GM12891 (cell line): ENCODE results near the gene MTA2.
A peak's percentile ranks its signal among the peaks of the same experiment; 100 is the strongest.

Experiments
- DNase-seq: peaks from one replicate; pipeline ENCODE4 v3.0.0; 2011; ENCODE audit warnings: low spot score; ENCODE audit not compliant: insufficient read length
- FAIRE-seq: peaks from 2 replicates; lab custom pipeline; 2011; peaks lifted over from hg19 to GRCh38; lab: Jason Lieb, UNC
- PAX5 ChIP-seq: IDR thresholded peaks from 2 replicates; pipeline ENCODE4 v1.6.1; 2011; ENCODE audit warnings: low read length, moderate library complexity, mild to moderate bottlenecking; ENCODE audit not compliant: insufficient read depth, severe bottlenecking
- POLR2A ChIP-seq: IDR thresholded peaks from 2 replicates; pipeline ENCODE4 v1.6.1; 2011; ENCODE audit warnings: low read depth, low read length, control low read depth
- POLR2AphosphoS5 ChIP-seq: IDR thresholded peaks from 2 replicates; pipeline ENCODE4 v1.6.1; 2011; ENCODE audit warnings: low read depth, low read length, control low read depth
- POU2F2 ChIP-seq: IDR thresholded peaks from 2 replicates; pipeline ENCODE4 v1.6.1; 2011; ENCODE audit warnings: low read depth, mild to moderate bottlenecking, control low read depth, low read length, moderate library complexity
- SPI1 ChIP-seq: IDR thresholded peaks from 2 replicates; pipeline ENCODE4 v1.6.1; 2011; ENCODE audit warnings: low read depth, low read length, control low read depth
- TAF1 ChIP-seq: IDR thresholded peaks from 2 replicates; pipeline ENCODE4 v1.6.1; 2011; ENCODE audit warnings: low read depth, low read length, control low read depth

The MTA2 gene

GRCh38 chr11:62603776-62604299 is 2.2 kb upstream of the MTA2 start:
- DNase-seq (no peak), FAIRE-seq (no peak)
- TF ChIP-seq POLR2AphosphoS5 (no peak), POU2F2 (no peak), SPI1 (no peak), POLR2A (no peak)

- no peak for TF ChIP-seq PAX5
- TF ChIP-seq SPI1 = no peak
- TF ChIP-seq TAF1 = no peak
- TF ChIP-seq POLR2A = no peak
- no peak for TF ChIP-seq POLR2AphosphoS5
- no peak for TF ChIP-seq POU2F2
- no peak for DNase-seq
- FAIRE-seq = no peak
Measured at GRCh38 chr11:62603072-62603408, 1.4 kb upstream of the MTA2 start.

- no peak for DNase-seq
Measured at GRCh38 chr11:62602141-62603071, 741 bp upstream of the MTA2 start.

GRCh38 chr11:62601122-62601371 is 618 bp downstream of the MTA2 start:
- DNase-seq (no peak), FAIRE-seq (peak; percentile 80)
- no peak; the same call in 1 of the 2 replicates for TF ChIP-seq POLR2AphosphoS5
- TF ChIP-seq POLR2A = no peak
- TF ChIP-seq POU2F2 = no peak
- no peak for TF ChIP-seq SPI1
- TF ChIP-seq PAX5 = no peak
- TF ChIP-seq TAF1 = no peak

More at GRCh38 chr11:62602141-62603071, 741 bp upstream of the MTA2 start:
- no peak for FAIRE-seq
- no peak for TF ChIP-seq SPI1
- no peak for TF ChIP-seq POLR2A
- TF ChIP-seq TAF1 = no peak
- no peak for TF ChIP-seq POLR2AphosphoS5
- TF ChIP-seq PAX5 = no peak
- TF ChIP-seq POU2F2 = no peak

- DNase-seq (no peak), FAIRE-seq (no peak)
- TF ChIP-seq POLR2A = peak; percentile 46; the same call in 1 of the 2 replicates
- no peak for TF ChIP-seq SPI1
- no peak for TF ChIP-seq PAX5
- no peak for TF ChIP-seq POLR2AphosphoS5
Measured at GRCh38 chr11:62600367-62601121, 1.1 kb downstream of the MTA2 start.

GRCh38 chr11:62599901-62600300 is 1.8 kb downstream of the MTA2 start:
- DNase-seq (no peak), FAIRE-seq (no peak)
- TF ChIP-seq POU2F2 (no peak), SPI1 (no peak), POLR2AphosphoS5 (no peak), TAF1 (no peak), POLR2A (no peak), PAX5 (no peak)

GRCh38 chr11:62599069-62599696 is 2.5 kb downstream of the MTA2 start:
- peak; percentile 28; the same call in 1 of the 2 replicates for TF ChIP-seq POLR2A
- TF ChIP-seq PAX5 = no peak
- TF ChIP-seq POLR2AphosphoS5 = peak; percentile 69
- no peak for TF ChIP-seq TAF1
- FAIRE-seq (peak; percentile 98), DNase-seq (peak; percentile 92)

GRCh38 chr11:62595124-62595523 is 6.5 kb downstream of the MTA2 start:
- FAIRE-seq = no peak
- no peak for DNase-seq
- no peak for TF ChIP-seq TAF1

GRCh38 chr11:62593434-62594044 is 8.1 kb downstream of the MTA2 start:
- no peak for DNase-seq
- peak; percentile 20 for FAIRE-seq
- peak; percentile 38; the same call in 1 of the 2 replicates for TF ChIP-seq POLR2AphosphoS5
- TF ChIP-seq SPI1 = no peak
